Bronchial epithelial cell (primary cell): ENCODE measurements around the gene BCL11B. TPM values are rescaled to one million over a fixed set of nuclear protein-coding genes. Genes with fewer than 3 reads are reported as not detected.

ENCODE experiments used
- DNase-seq: peaks from one replicate; pipeline ENCODE4 v3.0.0-alpha.2; 2010; ENCODE audit warnings: low read depth
- FAIRE-seq: peaks from 2 replicates; lab custom pipeline; 2011; peaks lifted over from hg19 to GRCh38; lab: Jason Lieb, UNC
- H3K27me3 ChIP-seq: 2 replicates; pipeline ENCODE4 v1.5.1; 2011; ENCODE audit warnings: low read length; ENCODE audit not compliant: control insufficient read depth, insufficient read depth
- H3K36me3 ChIP-seq: 2 replicates; pipeline ENCODE4 v1.5.1; 2011; ENCODE audit warnings: low read length; ENCODE audit not compliant: control insufficient read depth, insufficient read depth
- H3K4me3 ChIP-seq: 2 replicates; pipeline ENCODE4 v1.5.1; 2011; ENCODE audit warnings: mild to moderate bottlenecking, low read depth, low read length, control low read depth
- total RNA-seq: library from RNA; depleted of rRNA; stranded (reverse); fragments of >200 nt; gene quantifications from 2 replicates; pipeline ENCODE4 v1.2.1, GENCODE V29; 2014
- TF ChIP-seq, protein P1 (sequence below): IDR thresholded peaks from 2 replicates; pipeline ENCODE4 v1.5.1; 2011; ENCODE audit warnings: mild to moderate bottlenecking, moderate library complexity, low read length, control low read depth, inconsistent platforms; ENCODE audit not compliant: insufficient read depth, severe bottlenecking

The BCL11B gene
- total RNA-seq, 1 donor from 2014 or later: 5.3 TPM

DNA sequence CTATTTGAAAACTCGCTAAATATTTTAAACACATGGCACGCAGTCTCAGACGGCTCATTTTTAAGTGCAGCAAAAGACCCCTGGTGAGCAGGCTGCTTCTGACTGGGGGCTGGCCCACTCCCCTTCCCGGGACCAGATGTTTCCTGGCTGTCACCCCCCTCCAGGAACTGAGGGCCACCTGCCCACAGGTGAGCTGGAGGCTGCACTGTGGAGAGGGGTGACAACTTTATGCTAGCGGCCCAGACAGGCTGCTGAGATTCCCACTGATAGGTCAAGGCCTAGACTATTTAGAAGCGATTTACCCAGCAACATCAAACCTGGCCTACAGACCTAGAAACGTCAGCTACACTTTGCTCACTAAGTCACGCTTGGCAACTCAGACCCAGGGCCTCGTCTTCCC lies 92.1 kb downstream of the BCL11B start:
- DNase-seq (no peak), FAIRE-seq (no peak)
- no peaks in the 10 kb centered on the region for H3K27me3 ChIP-seq
- no peak overlapping the region for H3K4me3 ChIP-seq
- TF ChIP-seq, protein P1, sequence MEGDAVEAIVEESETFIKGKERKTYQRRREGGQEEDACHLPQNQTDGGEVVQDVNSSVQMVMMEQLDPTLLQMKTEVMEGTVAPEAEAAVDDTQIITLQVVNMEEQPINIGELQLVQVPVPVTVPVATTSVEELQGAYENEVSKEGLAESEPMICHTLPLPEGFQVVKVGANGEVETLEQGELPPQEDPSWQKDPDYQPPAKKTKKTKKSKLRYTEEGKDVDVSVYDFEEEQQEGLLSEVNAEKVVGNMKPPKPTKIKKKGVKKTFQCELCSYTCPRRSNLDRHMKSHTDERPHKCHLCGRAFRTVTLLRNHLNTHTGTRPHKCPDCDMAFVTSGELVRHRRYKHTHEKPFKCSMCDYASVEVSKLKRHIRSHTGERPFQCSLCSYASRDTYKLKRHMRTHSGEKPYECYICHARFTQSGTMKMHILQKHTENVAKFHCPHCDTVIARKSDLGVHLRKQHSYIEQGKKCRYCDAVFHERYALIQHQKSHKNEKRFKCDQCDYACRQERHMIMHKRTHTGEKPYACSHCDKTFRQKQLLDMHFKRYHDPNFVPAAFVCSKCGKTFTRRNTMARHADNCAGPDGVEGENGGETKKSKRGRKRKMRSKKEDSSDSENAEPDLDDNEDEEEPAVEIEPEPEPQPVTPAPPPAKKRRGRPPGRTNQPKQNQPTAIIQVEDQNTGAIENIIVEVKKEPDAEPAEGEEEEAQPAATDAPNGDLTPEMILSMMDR: no peak
- peaks cover 1% of the 10 kb centered on the region for H3K36me3 ChIP-seq

DNA sequence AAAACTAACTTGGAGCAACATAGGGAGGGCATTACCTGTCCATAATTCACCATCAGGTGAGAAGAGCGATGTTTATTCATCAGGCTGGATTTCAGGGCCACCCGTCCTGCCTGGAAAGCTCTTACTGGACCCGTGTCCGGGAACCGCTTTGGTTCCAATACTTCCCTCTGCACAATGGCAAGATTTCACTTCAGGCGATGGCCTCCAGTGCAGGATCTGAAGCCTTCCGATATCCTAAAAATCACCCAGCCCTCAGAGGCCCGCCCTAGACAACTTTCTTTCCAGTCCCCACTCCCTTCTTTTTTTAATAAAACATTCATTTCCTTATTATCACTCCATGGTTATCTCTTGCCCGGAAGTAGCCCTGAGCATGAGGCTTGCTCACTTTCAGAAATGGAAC lies 92.5 kb downstream of the BCL11B start:
- FAIRE-seq: no peak

GRCh38 chr14:99177886-99178835 lies 93.8 kb downstream of the BCL11B start:
- Histone ChIP-seq H3K36me3 (peaks cover 3% of the 10 kb centered on the region), H3K27me3 (no peaks in the 10 kb centered on the region), H3K4me3 (no peak overlapping the region)
- TF ChIP-seq, protein P1: no peak
- no peak for FAIRE-seq
- DNase-seq: peak; percentile 16

More for the DNA sequence above, 92.5 kb downstream of the BCL11B start:
- TF ChIP-seq, protein P1: no peak
- no peak for DNase-seq
- Histone ChIP-seq H3K36me3 (peaks cover 3% of the 10 kb centered on the region), H3K4me3 (no peak overlapping the region), H3K27me3 (no peaks in the 10 kb centered on the region)

DNA sequence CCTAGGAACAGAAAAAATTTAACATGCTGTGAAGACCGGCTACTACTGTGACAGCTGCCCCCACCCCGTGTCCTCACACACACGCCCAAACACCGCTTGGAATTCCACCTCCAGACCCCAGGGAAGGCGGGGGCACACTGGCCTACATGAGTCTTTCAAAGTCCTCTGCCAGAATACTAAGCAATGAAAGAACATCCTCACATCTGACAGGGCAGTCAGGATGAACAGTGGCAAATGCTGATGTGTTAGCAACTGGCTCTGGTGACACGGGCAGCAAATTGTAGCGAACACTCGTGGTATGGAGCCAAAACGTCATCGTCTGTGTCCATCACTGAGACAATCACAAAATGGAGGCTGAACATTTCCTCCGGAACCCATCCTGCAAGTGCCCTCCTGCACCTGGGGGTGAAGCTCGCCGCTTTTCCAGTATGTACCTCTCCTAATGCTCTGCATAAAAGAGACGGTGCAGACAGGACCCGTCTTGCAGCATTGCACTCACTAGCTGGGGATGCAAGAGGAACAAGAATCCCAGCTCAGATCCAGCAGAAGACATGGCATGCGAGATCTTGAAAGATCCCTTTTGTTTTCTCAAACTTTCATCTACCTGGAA lies 94.8 kb downstream of the BCL11B start:
- H3K36me3 ChIP-seq: peaks cover 3% of the 10 kb centered on the region
- H3K4me3 ChIP-seq: no peak overlapping the region
- DNase-seq (no peak), FAIRE-seq (no peak)
- H3K27me3 ChIP-seq: no peaks in the 10 kb centered on the region
- TF ChIP-seq, protein P1: no peak

DNA sequence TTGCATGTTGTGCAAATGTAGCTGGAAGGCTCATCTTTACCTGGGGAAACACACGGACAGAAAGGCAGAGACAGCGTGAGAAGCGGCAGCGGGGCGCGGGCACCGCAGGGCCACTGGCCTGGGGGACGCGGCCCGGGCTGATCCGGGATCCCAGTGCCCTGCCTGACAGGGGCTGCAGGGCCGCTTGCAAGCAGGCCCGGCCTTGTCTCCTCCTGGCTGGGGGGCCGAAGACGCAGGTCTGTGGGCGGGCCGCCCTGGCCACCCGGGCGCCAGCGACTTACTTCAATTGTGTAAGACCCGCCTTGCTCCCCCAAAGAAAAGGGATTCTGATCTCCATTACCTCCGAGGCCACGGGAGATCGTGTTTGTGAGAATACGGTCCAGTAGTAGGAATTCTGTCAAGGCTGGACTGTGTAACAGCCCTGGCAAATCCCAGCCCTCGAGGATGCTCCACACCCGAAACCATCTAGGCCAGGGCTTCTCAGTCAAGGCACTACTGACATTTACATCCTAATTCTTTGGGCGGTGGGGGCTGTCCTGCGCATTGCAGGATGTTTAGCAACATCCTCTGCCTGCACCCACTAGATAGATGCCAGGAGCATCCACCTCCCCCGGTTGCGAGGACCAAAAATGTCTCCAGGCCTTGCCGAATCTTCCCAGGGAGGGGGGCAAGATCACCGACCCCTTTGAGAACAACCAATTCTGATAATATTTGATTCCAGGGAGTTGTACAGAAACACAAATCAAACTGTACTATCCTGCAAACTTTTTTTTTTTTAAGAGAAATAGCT lies 95.6 kb downstream of the BCL11B start:
- Histone ChIP-seq H3K36me3 (peaks cover 3% of the 10 kb centered on the region), H3K27me3 (no peaks in the 10 kb centered on the region), H3K4me3 (no peak overlapping the region)
- FAIRE-seq (no peak), DNase-seq (no peak)
- TF ChIP-seq, protein P1: no peak
